ENCODE measurements around the gene P3H2.

P3H2 gene

GRCh38 chr3:190016966-190017365, 103.7 kb downstream of the P3H2 start:
- no peak for DNase-seq (ENCODE audit: low spot score)

- DNase-seq (ENCODE audit: low spot score) = no peak
These were observed 105.8 kb downstream of the P3H2 start for GRCh38 chr3:190014940-190015339.

GRCh38 chr3:190013943-190014924, 106.5 kb downstream of the P3H2 start:
- no peak for DNase-seq (ENCODE audit: low spot score)

- DNase-seq (ENCODE audit: low spot score) = no peak
These were observed 107.9 kb downstream of the P3H2 start for GRCh38 chr3:190012784-190013183.

- no peak for DNase-seq (ENCODE audit: low spot score)
These were observed 108.3 kb downstream of the P3H2 start for GRCh38 chr3:190012314-190012782.

GRCh38 chr3:190010486-190010885, 110.2 kb downstream of the P3H2 start:
- DNase-seq (ENCODE audit: low spot score) = no peak

GRCh38 chr3:190009614-190010013, 111.1 kb downstream of the P3H2 start:
- DNase-seq (ENCODE audit: low spot score) = no peak

GRCh38 chr3:190008432-190008831, 112.3 kb downstream of the P3H2 start:
- no peak for DNase-seq (ENCODE audit: low spot score)

- no peak for DNase-seq (ENCODE audit: low spot score)
These were observed 115.2 kb downstream of the P3H2 start for GRCh38 chr3:190005343-190006113.

- DNase-seq (ENCODE audit: low spot score) = no peak
These were observed 116.0 kb downstream of the P3H2 start for GRCh38 chr3:190004656-190005055.

- DNase-seq (ENCODE audit: low spot score) = no peak
These were observed 117.0 kb downstream of the P3H2 start for GRCh38 chr3:190003681-190004123.

- DNase-seq (ENCODE audit: low spot score) = no peak
These were observed 117.6 kb downstream of the P3H2 start for GRCh38 chr3:190003068-190003467.

GRCh38 chr3:190001426-190001825, 119.3 kb downstream of the P3H2 start:
- DNase-seq (ENCODE audit: low spot score) = no peak

GRCh38 chr3:190000861-190001196, 119.9 kb downstream of the P3H2 start:
- DNase-seq (ENCODE audit: low spot score) = no peak

- DNase-seq (ENCODE audit: low spot score) = no peak
These were observed 120.4 kb downstream of the P3H2 start for GRCh38 chr3:190000187-190000860.

GRCh38 chr3:189999718-190000117, 121.0 kb downstream of the P3H2 start:
- DNase-seq (ENCODE audit: low spot score) = no peak

GRCh38 chr3:189995129-189995528, 125.6 kb downstream of the P3H2 start:
- DNase-seq (ENCODE audit: low spot score) = no peak

GRCh38 chr3:189990826-189991225, 129.9 kb downstream of the P3H2 start:
- DNase-seq (ENCODE audit: low spot score) = no peak

- DNase-seq (ENCODE audit: low spot score) = no peak
These were observed 131.8 kb downstream of the P3H2 start for GRCh38 chr3:189988854-189989253.

GRCh38 chr3:189988322-189988721, 132.4 kb downstream of the P3H2 start:
- no peak for DNase-seq (ENCODE audit: low spot score)

- no peak for DNase-seq (ENCODE audit: low spot score)
These were observed 134.7 kb downstream of the P3H2 start for GRCh38 chr3:189985948-189986347.

GRCh38 chr3:189983612-189984011, 137.1 kb downstream of the P3H2 start:
- DNase-seq (ENCODE audit: low spot score) = no peak
